MG63 (cell line): ENCODE results near the gene IL6R. TPM values are rescaled to one million over a fixed set of nuclear protein-coding genes. Genes with fewer than 3 reads are reported as not detected.
"Not testable (repeated sequence)": the region's sequence is repeated elsewhere in the genome, so short reads cannot be mapped to it uniquely, and the experiment has no call there.

Experiments used
- DNase-seq: peaks from one replicate; pipeline ENCODE4 v3.0.0-alpha.2; 2020
- H3K27me3 ChIP-seq: fragments of 250-450 bp; sonication (Bioruptor Pico); 2 replicates; pipeline ENCODE4 v1.5.1; 2020; ENCODE audit warnings: mild to moderate bottlenecking, moderate library complexity
- H3K36me3 ChIP-seq: fragments of 250-450 bp; sonication (Bioruptor Pico); 2 replicates; pipeline ENCODE4 v1.5.1; 2020; ENCODE audit warnings: mild to moderate bottlenecking, moderate library complexity
- H3K4me3 ChIP-seq: fragments of 250-450 bp; sonication (Bioruptor Pico); 2 replicates; pipeline ENCODE4 v1.5.1; 2020; ENCODE audit warnings: mild to moderate bottlenecking, moderate library complexity
- H3K9me3 ChIP-seq: fragments of 250-450 bp; sonication (Bioruptor Pico); 2 replicates; pipeline ENCODE4 v1.5.1; 2020; ENCODE audit warnings: mild to moderate bottlenecking, moderate library complexity
- total RNA-seq: library from RNA; depleted of rRNA; stranded (reverse); fragments of >200 nt; shearing (Covaris generic); gene quantifications from 2 replicates; pipeline ENCODE4 v1.2.3, GENCODE V29; 2014; ENCODE audit warnings: low replicate concordance; rRNA removed

Gene IL6R
- 6.0 and 10.0 TPM in 2 replicates for total RNA-seq

GRCh38 chr1:154404984-154405746 lies at the start of gene IL6R:
Gene IL6R, plus strand, starts transcription at chr1:154405343. Its CDS starts 287 bp downstream, at chr1:154405630.
- DNase-seq = peak; percentile 97
- Histone ChIP-seq H3K27me3 (no peaks in the 10 kb centered on the region), H3K9me3 (no peaks in the 10 kb centered on the region), H3K36me3 (no peaks in the 10 kb centered on the region), H3K4me3 (peak within 1 kb of the TSS; percentile 75)

- Histone ChIP-seq H3K4me3 (no peak overlapping the region), H3K9me3 (no peaks in the 10 kb centered on the region; the same call in 1 of the 2 replicates), H3K27me3 (no peaks in the 10 kb centered on the region), H3K36me3 (no peaks in the 10 kb centered on the region)
- no peak for DNase-seq
These were observed 46.6 kb upstream of the IL6R start for GRCh38 chr1:154358519-154358918.

GRCh38 chr1:154360288-154360687 lies 44.9 kb upstream of the IL6R start:
- Histone ChIP-seq H3K27me3 (no peaks in the 10 kb centered on the region), H3K36me3 (no peaks in the 10 kb centered on the region), H3K9me3 (no peaks in the 10 kb centered on the region; the same call in 1 of the 2 replicates), H3K4me3 (no peak overlapping the region)
- DNase-seq = no peak

- H3K9me3 ChIP-seq, DNase-seq, H3K4me3 ChIP-seq, H3K36me3 ChIP-seq, H3K27me3 ChIP-seq: not testable (repeated sequence)
These were observed 44.3 kb upstream of the IL6R start for GRCh38 chr1:154360881-154361280.

GRCh38 chr1:154361357-154361756 lies 43.8 kb upstream of the IL6R start:
- H3K36me3 ChIP-seq = no peaks in the 10 kb centered on the region
- DNase-seq = no peak
- no peaks in the 10 kb centered on the region for H3K27me3 ChIP-seq
- no peak overlapping the region for H3K4me3 ChIP-seq
- no peaks in the 10 kb centered on the region; the same call in 1 of the 2 replicates for H3K9me3 ChIP-seq

GRCh38 chr1:154371436-154371835 lies 33.7 kb upstream of the IL6R start:
- no peaks in the 10 kb centered on the region for H3K9me3 ChIP-seq

GRCh38 chr1:154373777-154374357 lies 31.3 kb upstream of the IL6R start:
- not testable (repeated sequence) for H3K36me3 ChIP-seq, DNase-seq, H3K4me3 ChIP-seq, H3K27me3 ChIP-seq, H3K9me3 ChIP-seq

More at GRCh38 chr1:154371436-154371835, 33.7 kb upstream of the IL6R start:
- Histone ChIP-seq H3K27me3 (no peaks in the 10 kb centered on the region), H3K4me3 (no peak overlapping the region), H3K36me3 (no peaks in the 10 kb centered on the region)
- no peak for DNase-seq

DNA sequence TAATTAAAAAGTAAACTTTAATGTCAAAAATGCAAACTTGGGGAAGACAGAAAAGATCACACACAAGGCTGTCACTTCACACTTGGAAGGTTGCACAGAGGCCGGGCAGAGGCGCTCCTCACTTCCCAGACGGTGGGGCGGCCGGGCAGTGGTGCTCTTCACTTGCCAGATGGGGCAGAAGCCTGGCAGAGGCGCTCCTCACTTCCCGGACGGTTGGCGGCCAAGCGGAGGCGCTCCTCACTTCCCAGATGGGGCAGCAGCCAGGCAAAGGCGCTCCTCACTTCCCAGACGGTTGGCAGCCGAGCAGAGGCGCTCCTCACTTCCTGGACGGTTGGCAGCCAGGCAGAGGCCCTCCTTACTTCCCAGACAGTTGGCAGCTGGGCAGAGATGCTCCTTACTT lies 25.8 kb upstream of the IL6R start:
- H3K4me3 ChIP-seq = no peak overlapping the region
- DNase-seq = no peak
- H3K9me3 ChIP-seq = no peaks in the 10 kb centered on the region
- H3K27me3 ChIP-seq = no peaks in the 10 kb centered on the region
- no peaks in the 10 kb centered on the region for H3K36me3 ChIP-seq

DNA sequence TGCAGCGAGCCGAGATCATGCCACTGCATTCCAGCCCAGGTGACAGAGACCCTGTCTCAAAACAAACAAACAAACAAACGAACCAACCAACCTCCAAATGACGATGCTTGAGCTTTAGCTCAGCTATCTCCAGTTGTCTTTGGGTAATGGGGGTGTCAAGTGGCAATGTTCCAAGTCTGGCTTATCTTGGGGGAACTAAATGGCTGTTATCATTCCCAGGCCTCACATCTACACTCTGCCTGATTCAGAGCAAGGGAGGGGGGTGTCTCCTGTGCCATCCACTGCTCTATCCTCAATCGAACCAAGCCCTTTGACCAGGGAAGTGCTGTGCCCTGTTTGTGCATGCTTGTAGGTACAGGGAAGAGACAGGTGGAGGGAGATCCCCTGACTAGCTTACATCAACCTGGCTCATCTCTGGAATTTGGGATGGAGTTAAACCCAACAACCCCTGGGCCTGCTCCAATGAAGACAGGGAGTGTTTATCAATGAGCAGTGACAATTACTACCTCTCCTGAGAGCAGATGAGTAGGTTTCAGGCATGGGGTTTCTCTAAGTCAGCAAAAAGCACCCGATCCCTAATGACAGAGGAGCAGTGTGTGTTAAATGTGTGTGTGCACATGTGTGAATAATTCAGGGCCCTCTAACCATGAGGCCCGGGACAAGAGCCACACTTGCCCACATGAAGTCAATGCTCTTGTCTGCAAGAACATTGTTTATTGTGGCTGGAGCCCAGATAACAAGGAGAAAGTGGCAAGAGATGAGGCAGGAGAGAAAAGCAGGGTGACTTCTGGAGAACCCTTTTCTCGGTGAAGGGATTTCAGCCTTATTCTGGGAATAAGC lies 20.3 kb upstream of the IL6R start:
- no peak for DNase-seq
- Histone ChIP-seq H3K36me3 (no peaks in the 10 kb centered on the region), H3K27me3 (no peaks in the 10 kb centered on the region), H3K4me3 (no peak overlapping the region), H3K9me3 (no peaks in the 10 kb centered on the region; the same call in 1 of the 2 replicates)

DNA sequence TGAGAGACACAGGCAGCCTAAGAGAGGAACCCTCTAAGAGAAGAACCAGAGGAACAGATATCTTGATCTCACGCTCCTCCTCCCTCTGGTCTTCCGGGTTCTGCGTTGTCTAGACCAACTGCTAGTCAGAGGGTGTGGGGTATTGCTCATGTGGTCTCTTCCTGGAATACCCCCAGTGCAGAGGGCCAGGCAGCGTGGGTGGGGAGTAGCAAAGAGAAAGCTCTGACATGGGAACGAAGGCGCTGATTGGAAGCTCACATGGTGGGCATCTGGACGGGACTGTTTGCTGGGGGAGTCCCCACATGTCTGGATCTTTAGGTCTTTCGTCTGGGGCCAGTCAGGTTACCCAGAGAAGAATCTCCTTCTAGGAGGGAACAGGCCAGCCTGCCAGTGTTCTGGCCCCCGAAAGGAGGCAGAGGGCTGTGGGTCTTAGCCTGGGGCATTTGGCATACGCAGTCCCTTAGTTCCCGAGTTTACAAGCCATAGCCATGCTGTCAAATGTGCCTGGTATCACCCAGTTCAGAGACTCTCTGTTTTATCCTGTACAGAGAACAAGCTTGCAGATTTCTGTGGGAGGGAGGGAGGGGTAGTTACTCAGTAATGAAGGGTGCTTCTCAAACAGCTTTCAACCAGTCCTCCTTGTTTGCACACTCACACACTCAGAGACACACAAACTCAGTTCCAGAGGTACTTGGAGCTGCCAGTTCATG lies 18.3 kb upstream of the IL6R start:
- H3K4me3 ChIP-seq = no peak overlapping the region
- no peaks in the 10 kb centered on the region for H3K36me3 ChIP-seq
- H3K9me3 ChIP-seq = no peaks in the 10 kb centered on the region; the same call in 1 of the 2 replicates
- no peaks in the 10 kb centered on the region for H3K27me3 ChIP-seq
- no peak for DNase-seq

DNA sequence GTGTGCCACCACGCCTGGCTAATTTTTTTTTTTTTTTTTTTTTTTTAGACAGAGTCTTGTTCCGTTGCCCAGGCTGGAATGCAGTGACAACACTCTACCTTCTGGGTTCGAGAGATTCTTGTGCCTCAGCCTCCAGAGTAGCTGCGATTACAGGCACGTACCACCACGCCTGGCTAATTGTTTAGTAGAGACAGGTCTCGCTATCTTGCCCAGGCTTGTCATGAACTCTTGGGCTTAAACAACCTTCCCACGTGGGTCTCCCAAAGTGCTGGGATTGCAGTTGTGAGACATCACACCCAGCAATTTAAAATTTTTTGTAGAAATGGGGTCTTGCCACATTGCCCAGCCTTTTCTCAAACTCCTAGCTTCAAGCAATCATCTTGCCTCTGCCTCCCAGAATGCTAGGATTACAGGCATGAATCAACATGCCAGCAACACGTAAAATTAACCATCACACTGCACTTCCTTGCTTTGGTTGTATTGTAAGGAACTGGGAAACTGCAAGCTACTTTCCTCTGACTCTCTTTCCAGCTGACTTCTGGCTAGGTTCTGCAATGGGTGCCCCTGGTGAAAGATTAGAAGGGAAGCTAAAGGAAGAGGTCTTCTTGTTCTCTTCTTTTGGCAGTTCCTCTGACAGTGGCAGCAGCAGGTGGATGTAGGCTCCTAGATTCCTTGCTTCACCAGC lies 13.9 kb upstream of the IL6R start:
- Histone ChIP-seq H3K9me3 (peaks cover 4% of the 10 kb centered on the region), H3K36me3 (no peaks in the 10 kb centered on the region), H3K4me3 (no peak overlapping the region), H3K27me3 (no peaks in the 10 kb centered on the region)
- DNase-seq = no peak

DNA sequence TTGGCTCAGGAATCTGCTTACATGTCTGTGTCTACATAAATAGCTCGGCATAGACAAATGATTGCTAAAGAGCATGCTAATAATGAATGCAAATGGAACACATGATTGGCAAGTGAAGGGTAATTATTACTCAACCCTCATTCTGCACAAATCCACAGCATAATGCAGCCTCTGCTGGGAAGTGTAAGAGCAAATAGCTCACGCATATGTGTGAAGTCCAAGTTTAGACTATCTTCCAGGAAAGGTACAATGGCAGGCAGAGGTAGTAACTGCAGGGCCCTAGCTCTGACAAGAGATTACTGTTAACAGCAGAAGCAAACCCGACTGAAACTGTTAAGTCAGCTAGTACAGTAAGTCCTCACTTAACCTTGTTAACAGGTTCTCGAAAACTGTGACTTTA lies 7.0 kb upstream of the IL6R start:
- DNase-seq = no peak
- Histone ChIP-seq H3K27me3 (no peaks in the 10 kb centered on the region), H3K36me3 (no peaks in the 10 kb centered on the region), H3K4me3 (no peak overlapping the region), H3K9me3 (peaks cover 5% of the 10 kb centered on the region; the same call in 1 of the 2 replicates)

DNA sequence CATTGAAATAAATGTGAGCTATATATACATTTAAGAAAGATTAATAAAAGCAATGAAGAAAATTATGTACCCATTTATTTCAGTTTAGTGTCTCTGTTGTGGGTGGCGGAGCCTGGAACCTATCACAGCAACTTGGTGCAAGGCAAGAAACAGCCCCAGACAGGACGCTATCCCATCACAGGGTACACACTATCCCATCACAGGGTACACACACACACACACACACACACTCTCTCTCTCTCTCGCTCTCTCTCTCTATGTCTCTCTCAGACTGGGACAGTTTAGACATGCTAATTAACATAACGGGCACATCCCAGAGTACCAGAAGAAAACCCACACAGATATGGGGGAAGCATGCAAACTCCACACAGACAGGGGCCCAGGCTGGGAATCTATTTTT lies 6.5 kb upstream of the IL6R start:
- no peak for DNase-seq
- H3K27me3 ChIP-seq = no peaks in the 10 kb centered on the region
- H3K4me3 ChIP-seq = no peak overlapping the region
- H3K36me3 ChIP-seq = no peaks in the 10 kb centered on the region
- peaks cover 5% of the 10 kb centered on the region; the same call in 1 of the 2 replicates for H3K9me3 ChIP-seq

- no peak for DNase-seq
- Histone ChIP-seq H3K4me3 (no peak overlapping the region), H3K9me3 (peaks cover 5% of the 10 kb centered on the region; the same call in 1 of the 2 replicates), H3K36me3 (no peaks in the 10 kb centered on the region), H3K27me3 (no peaks in the 10 kb centered on the region)
These were observed 4.8 kb upstream of the IL6R start for GRCh38 chr1:154400381-154400801.

GRCh38 chr1:154402409-154402921 lies 2.7 kb upstream of the IL6R start:
- no peaks in the 10 kb centered on the region for H3K9me3 ChIP-seq
- no peak overlapping the region for H3K4me3 ChIP-seq
- H3K27me3 ChIP-seq = no peaks in the 10 kb centered on the region
- no peak for DNase-seq
- H3K36me3 ChIP-seq = no peaks in the 10 kb centered on the region
